ENCODE measurements around the gene IGLL1. TPM values are rescaled to one million over a fixed set of nuclear protein-coding genes. Genes with fewer than 3 reads are reported as not detected.
"Not testable (repeated sequence)": the region's sequence is repeated elsewhere in the genome, so short reads cannot be mapped to it uniquely, and the experiment has no call there.

Gene IGLL1
- not detected for total RNA-seq (2021; fragmentation: NEBNext Ultra II Directional; extraction: Animal tissue kit (Norgen Biotek cat#: 25700))
- long read RNA-seq, result 0 reads

GRCh38 chr22:23579870-23580575, at the start of gene IGLL1:
TSS of gene IGLL1 (minus strand) at chr22:23580290. CDS start at chr22:23580190, 100 bp downstream.
- Mint-ChIP-seq H3K9me3 (no peaks in the 10 kb centered on the region), H3K27ac (no peak within 1 kb of the TSS), H3K27me3 (ENCODE audit: insufficient read depth) (peaks cover 42% of the 10 kb centered on the region), H3K4me1 (ENCODE audit: low read depth) (no peaks in the 10 kb centered on the region), H3K36me3 (ENCODE audit: low read depth) (no peaks in the 10 kb centered on the region), H3K4me3 (no peak within 1 kb of the TSS)
- no peak for DNase-seq
- no peak for TF ChIP-seq CTCF (IDR thresholded peaks at IDR 0.05)

GRCh38 chr22:23628056-23628743, 48.1 kb upstream of the IGLL1 start:
- not testable (repeated sequence) for H3K36me3 Mint-ChIP-seq (ENCODE audit: low read depth); H3K27ac Mint-ChIP-seq; H3K4me3 Mint-ChIP-seq; H3K9me3 Mint-ChIP-seq; H3K27me3 Mint-ChIP-seq (ENCODE audit: insufficient read depth); DNase-seq; H3K4me1 Mint-ChIP-seq (ENCODE audit: low read depth)

GRCh38 chr22:23627401-23628055, 47.4 kb upstream of the IGLL1 start:
- H3K27ac Mint-ChIP-seq; H3K4me3 Mint-ChIP-seq; H3K4me1 Mint-ChIP-seq (ENCODE audit: low read depth); H3K36me3 Mint-ChIP-seq (ENCODE audit: low read depth); H3K9me3 Mint-ChIP-seq: not testable (repeated sequence)
- peaks cover 10% of the 10 kb centered on the region; the same call in 1 of the 2 replicates for H3K27me3 Mint-ChIP-seq (ENCODE audit: insufficient read depth)
- peak; percentile 36 for DNase-seq
- peak; percentile 67 for TF ChIP-seq CTCF (IDR thresholded peaks at IDR 0.05)

GRCh38 chr22:23626286-23626975, 46.3 kb upstream of the IGLL1 start:
- DNase-seq, result no peak
- H3K9me3 Mint-ChIP-seq, result no peaks in the 10 kb centered on the region
- H3K36me3 Mint-ChIP-seq (ENCODE audit: low read depth), result no peaks in the 10 kb centered on the region
- H3K27me3 Mint-ChIP-seq (ENCODE audit: insufficient read depth), result peaks cover 10% of the 10 kb centered on the region; the same call in 1 of the 2 replicates
- no peak overlapping the region for H3K27ac Mint-ChIP-seq
- TF ChIP-seq CTCF (IDR thresholded peaks at IDR 0.05), result no peak
- H3K4me1 Mint-ChIP-seq (ENCODE audit: low read depth), result peaks cover 15% of the 10 kb centered on the region
- H3K4me3 Mint-ChIP-seq, result no peak overlapping the region

- no peaks in the 10 kb centered on the region for H3K9me3 Mint-ChIP-seq
- no peak for TF ChIP-seq CTCF (IDR thresholded peaks at IDR 0.05)
- H3K4me3 Mint-ChIP-seq, result no peak overlapping the region
- peaks cover 15% of the 10 kb centered on the region for H3K4me1 Mint-ChIP-seq (ENCODE audit: low read depth)
- DNase-seq, result no peak
- H3K27me3 Mint-ChIP-seq (ENCODE audit: insufficient read depth), result peaks cover 8% of the 10 kb centered on the region; the same call in 1 of the 2 replicates
- H3K36me3 Mint-ChIP-seq (ENCODE audit: low read depth), result no peaks in the 10 kb centered on the region
- no peak overlapping the region for H3K27ac Mint-ChIP-seq
Measured at GRCh38 chr22:23622634-23623033, 42.5 kb upstream of the IGLL1 start.

- not testable (repeated sequence) for H3K27me3 Mint-ChIP-seq (ENCODE audit: insufficient read depth); H3K36me3 Mint-ChIP-seq (ENCODE audit: low read depth); DNase-seq; H3K27ac Mint-ChIP-seq; H3K4me1 Mint-ChIP-seq (ENCODE audit: low read depth); H3K9me3 Mint-ChIP-seq; H3K4me3 Mint-ChIP-seq
Measured at GRCh38 chr22:23621916-23622315, 41.8 kb upstream of the IGLL1 start.
